GM12801 (cell line): ENCODE results near the gene GRIA1.

ENCODE experiments used
- TF ChIP-seq, protein P1 (sequence below): IDR thresholded peaks from one replicate; pipeline ENCODE4 v1.5.1; 2011; ENCODE audit warnings: control low read depth; ENCODE audit not compliant: insufficient read length; ENCODE audit errors: extremely low read depth

Gene GRIA1

DNA sequence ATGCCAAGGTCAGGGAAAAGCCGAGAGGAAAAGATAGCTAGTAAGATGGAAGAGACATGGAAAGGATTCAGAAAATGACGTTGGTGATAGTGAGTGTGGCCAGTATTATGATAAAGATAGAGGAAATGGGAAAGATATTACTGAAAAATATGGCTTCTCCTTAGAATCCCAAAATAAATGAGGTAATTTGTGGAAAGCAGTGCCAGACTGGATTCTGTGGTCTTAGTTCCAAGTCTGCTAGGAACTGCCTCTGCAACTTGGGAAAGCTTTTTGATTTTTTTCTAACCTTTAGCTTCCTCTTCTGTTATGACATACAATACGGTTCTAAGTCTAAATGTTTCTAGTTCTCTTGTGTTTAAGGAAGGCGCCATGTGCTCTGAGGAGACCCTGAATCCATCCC is 54.2 kb downstream of the GRIA1 start:
- TF ChIP-seq, protein P1, sequence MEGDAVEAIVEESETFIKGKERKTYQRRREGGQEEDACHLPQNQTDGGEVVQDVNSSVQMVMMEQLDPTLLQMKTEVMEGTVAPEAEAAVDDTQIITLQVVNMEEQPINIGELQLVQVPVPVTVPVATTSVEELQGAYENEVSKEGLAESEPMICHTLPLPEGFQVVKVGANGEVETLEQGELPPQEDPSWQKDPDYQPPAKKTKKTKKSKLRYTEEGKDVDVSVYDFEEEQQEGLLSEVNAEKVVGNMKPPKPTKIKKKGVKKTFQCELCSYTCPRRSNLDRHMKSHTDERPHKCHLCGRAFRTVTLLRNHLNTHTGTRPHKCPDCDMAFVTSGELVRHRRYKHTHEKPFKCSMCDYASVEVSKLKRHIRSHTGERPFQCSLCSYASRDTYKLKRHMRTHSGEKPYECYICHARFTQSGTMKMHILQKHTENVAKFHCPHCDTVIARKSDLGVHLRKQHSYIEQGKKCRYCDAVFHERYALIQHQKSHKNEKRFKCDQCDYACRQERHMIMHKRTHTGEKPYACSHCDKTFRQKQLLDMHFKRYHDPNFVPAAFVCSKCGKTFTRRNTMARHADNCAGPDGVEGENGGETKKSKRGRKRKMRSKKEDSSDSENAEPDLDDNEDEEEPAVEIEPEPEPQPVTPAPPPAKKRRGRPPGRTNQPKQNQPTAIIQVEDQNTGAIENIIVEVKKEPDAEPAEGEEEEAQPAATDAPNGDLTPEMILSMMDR: no peak

DNA sequence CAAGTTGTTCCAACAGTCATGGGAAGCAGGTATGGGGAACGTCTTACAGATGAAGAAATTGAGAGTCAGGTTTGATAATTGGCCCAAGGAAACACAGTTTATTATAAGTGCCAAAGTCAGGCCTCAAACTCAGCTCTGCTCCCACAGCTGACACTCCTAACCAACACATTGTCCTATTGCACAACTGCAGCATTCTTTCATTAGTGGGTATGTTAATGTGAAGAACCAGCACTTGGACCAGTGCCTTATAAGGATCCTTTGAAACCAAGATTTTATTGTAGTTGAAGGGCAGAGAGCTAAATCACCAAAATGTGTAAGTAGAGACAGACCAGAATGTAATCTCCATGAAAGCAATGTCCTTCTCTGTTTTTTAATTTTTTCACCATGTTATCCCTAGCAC is 56.1 kb downstream of the GRIA1 start:
- TF ChIP-seq, protein P1: no peak

DNA sequence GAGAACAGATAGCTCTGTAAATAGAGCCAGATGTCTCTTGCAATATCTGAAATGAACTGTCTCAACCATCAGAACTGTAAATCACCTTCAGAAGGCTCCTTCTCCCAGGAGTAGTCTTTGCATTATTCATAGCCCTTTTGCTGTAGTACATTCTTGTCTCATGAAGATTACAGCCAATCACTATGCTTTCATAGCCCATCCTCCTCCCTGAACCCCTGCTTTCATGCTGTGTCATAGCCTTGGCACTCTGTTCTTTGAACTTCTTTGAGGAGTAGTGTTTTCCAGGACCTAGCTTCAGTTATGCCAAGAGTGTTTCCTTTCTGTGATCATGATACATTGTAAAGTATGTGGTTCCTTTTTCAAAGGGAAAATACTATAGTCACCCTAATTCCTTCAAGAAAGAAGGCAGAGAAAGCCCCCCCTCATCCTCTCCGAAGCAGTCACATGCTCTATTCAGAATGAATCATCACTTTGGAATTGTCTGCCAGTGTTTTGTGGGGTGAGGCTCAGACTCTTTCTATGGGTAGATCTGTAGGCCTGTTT is 61.1 kb downstream of the GRIA1 start:
- TF ChIP-seq, protein P1: no peak

DNA sequence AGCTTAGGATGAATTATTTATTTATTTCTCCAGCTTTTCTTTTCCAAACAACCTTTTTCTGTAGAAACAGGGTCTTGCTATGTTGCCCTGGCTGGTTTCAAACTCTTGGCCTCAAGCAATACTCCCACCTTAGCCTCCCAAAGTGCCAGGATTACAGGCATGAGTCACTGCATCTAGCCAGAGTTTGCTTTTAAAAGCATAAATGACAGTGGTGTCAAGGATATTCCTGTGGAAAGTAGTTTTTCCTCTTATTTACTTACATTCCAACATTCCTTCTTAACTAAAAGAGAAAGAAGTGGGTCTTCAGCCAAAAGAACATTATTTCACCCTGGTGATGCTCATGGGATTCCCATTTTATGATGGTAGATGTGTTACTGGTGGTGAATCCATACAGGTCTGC is 62.4 kb downstream of the GRIA1 start:
- TF ChIP-seq, protein P1: no peak

DNA sequence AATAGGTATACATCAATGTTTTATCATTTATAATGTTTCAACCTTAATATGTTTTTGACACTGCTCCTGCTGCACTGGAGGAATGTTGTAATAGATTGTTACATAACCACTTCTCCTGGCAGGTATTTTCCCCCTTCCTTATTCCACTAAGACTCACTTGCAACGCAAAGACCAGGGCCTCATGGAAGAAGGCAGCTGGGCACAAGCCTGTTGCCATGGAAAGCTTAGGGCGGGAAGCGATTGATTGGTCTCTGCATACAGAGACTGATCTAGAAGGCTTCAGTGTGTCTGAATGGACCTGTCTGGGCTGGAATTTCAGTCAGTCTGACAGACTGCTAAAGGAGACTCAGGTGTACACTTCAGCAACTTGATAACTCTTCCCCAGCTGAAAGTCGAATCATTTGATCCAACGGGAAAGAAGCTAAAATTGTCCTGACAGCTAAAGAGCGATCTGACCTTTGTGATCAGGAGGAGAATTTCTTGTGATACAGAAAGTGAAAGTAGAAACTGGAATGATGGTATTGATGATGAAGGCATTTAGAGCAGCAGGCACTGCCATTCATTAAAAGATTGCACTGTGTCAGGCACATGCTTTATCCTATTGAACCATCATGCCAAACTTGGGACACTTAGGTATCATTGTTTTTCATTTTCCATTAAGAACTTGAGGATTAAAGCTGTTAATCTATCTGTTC is 65.1 kb downstream of the GRIA1 start:
- TF ChIP-seq, protein P1: no peak

DNA sequence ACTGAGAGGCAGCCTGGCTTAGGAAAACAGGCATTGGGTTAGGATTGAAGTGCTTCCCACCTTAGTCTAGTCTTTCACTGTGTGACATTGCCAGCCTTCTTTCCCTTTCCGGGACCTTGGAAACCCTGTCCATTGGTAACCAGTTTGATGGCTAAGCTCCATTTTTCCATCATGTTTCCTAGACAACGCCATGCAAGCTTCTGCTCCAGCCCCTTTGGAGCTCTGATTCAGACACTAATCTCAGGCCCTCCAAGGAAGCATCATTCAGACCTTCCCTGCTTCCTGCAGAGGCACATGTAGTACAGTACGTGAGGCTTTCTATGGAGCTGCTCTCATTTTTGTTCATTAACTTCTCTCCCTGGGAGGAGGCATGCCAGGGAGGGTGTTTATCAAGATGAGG is 68.5 kb downstream of the GRIA1 start:
- TF ChIP-seq, protein P1: no peak

DNA sequence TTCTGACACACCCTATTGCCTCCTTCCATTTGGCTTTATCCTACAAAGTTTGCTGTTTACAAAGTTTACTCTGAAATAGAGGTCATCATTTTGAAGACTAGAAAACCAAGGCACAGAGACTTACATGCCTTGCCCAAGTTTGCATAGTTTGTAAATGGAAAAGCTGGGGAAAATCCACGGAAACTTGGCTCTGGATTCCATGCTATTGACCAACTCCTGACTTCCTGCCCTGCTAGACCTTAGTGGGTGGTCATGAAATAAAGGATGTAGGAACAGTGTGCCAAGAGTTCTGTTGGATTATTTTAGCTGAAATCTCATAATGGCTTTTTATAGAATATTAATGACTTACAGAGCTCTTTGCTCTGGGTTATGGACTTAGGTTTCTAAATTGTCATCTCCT is 69.5 kb downstream of the GRIA1 start:
- TF ChIP-seq, protein P1: no peak
